ENCODE data around the gene CFAP46. TPM values are rescaled to one million over a fixed set of nuclear protein-coding genes. Genes with fewer than 3 reads are reported as not detected.

The CFAP46 gene
- total and polyA plus RNA-seq, 4 donors: 0.33 to 0.59 (median 0.42) TPM

GRCh38 chr10:132989476-132990415 is 47.4 kb upstream of the CFAP46 start:
- peaks cover 0 to 3% (median 0%) of the 10 kb centered on the region in 4 donors for H3K4me1 ChIP-seq (ENCODE audit: control insufficient read depth in 4 of 4, insufficient read depth in 4 of 4, low read length in 3 of 4)
- no peak overlapping the region for H3K9ac ChIP-seq (ENCODE audit: low read depth in 1 of 2, low read length in 2 of 2)
- H3K9me3 ChIP-seq (ENCODE audit: control insufficient read depth in 4 of 4, low read length in 3 of 4): no peaks in the 10 kb centered on the region
- DNase-seq (ENCODE audit: low spot score): no peak
- H3K4me3 ChIP-seq (ENCODE audit: low read depth in 1 of 3, low read length in 3 of 3): no peak overlapping the region
- H3K27me3 ChIP-seq (ENCODE audit: control insufficient read depth in 4 of 4, insufficient read depth in 4 of 4, low read length in 3 of 4): peaks cover 0 to 5% (median under 1%) of the 10 kb centered on the region in 4 donors
- WGBS: 90% methylated on average over 46 of the region's 46 CpGs
- no peaks in the 10 kb centered on the region for H3K36me3 ChIP-seq (ENCODE audit: control insufficient read depth in 4 of 4, insufficient read depth in 3 of 4, low read depth in 1 of 4, low read length in 3 of 4)
- H3K27ac ChIP-seq (ENCODE audit: low read depth in 1 of 2, low read length in 2 of 2): no peak overlapping the region
- TF ChIP-seq REST (IDR thresholded peaks at IDR 0.05) (no peak), ATF3 (IDR thresholded peaks at IDR 0.05) (no peak), HNF4A (conservative IDR thresholded peaks at IDR 0.05) (no peak)

GRCh38 chr10:132988988-132989387 is 46.6 kb upstream of the CFAP46 start:
- Histone ChIP-seq H3K9ac (ENCODE audit: low read depth in 1 of 2, low read length in 2 of 2) (no peak overlapping the region), H3K36me3 (ENCODE audit: control insufficient read depth in 4 of 4, insufficient read depth in 3 of 4, low read depth in 1 of 4, low read length in 3 of 4) (no peaks in the 10 kb centered on the region), H3K9me3 (ENCODE audit: control insufficient read depth in 4 of 4, low read length in 3 of 4) (no peaks in the 10 kb centered on the region), H3K27me3 (ENCODE audit: control insufficient read depth in 4 of 4, insufficient read depth in 4 of 4, low read length in 3 of 4) (peaks cover 0 to 5% (median 0%) of the 10 kb centered on the region in 4 donors), H3K4me1 (ENCODE audit: control insufficient read depth in 4 of 4, insufficient read depth in 4 of 4, low read length in 3 of 4) (no peaks in the 10 kb centered on the region), H3K27ac (ENCODE audit: low read depth in 1 of 2, low read length in 2 of 2) (no peak overlapping the region), H3K4me3 (ENCODE audit: low read depth in 1 of 3, low read length in 3 of 3) (no peak overlapping the region)
- DNase-seq (ENCODE audit: low spot score): no peak
- TF ChIP-seq NR2F2 (IDR thresholded peaks at IDR 0.05): no peak
- TF ChIP-seq EGR1 (IDR thresholded peaks at IDR 0.05; ENCODE audit: low read depth in 2 of 2): no peak
- TF ChIP-seq FOXA2 (IDR thresholded peaks at IDR 0.05): no peak
- TF ChIP-seq, protein P1, sequence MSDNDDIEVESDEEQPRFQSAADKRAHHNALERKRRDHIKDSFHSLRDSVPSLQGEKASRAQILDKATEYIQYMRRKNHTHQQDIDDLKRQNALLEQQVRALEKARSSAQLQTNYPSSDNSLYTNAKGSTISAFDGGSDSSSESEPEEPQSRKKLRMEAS (IDR thresholded peaks at IDR 0.05): no peak
- TF ChIP-seq, protein P2, sequence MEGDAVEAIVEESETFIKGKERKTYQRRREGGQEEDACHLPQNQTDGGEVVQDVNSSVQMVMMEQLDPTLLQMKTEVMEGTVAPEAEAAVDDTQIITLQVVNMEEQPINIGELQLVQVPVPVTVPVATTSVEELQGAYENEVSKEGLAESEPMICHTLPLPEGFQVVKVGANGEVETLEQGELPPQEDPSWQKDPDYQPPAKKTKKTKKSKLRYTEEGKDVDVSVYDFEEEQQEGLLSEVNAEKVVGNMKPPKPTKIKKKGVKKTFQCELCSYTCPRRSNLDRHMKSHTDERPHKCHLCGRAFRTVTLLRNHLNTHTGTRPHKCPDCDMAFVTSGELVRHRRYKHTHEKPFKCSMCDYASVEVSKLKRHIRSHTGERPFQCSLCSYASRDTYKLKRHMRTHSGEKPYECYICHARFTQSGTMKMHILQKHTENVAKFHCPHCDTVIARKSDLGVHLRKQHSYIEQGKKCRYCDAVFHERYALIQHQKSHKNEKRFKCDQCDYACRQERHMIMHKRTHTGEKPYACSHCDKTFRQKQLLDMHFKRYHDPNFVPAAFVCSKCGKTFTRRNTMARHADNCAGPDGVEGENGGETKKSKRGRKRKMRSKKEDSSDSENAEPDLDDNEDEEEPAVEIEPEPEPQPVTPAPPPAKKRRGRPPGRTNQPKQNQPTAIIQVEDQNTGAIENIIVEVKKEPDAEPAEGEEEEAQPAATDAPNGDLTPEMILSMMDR (IDR thresholded peaks at IDR 0.05; ENCODE audit: low read depth, low read length, missing input control): no peak
- TF ChIP-seq JUND (IDR thresholded peaks at IDR 0.05): no peak
- no peak for TF ChIP-seq RAD21 (IDR thresholded peaks at IDR 0.05)
- WGBS: 81% methylated on average over 8 of the region's 8 CpGs

All from liver (tissue), 9 donors.